B cell (primary cell): ENCODE measurements around the gene PDLIM4. TPM values are rescaled to one million over a fixed set of nuclear protein-coding genes. Genes with fewer than 3 reads are reported as not detected.
A peak's percentile ranks its signal among the peaks of the same experiment; 100 is the strongest.

Experiments
- ATAC-seq: fragments of 200-7000 bp; cut with Tn5 transposase; one replicate; pipeline ENCODE4 v1.10.0; 2021; ENCODE audit warnings: low read depth, mild to moderate bottlenecking, moderate number of reproducible peaks, moderate library complexity
- CTCF ChIA-PET: fragments of 350-600 bp; sonication (Branson Sonifier 250); formaldehyde crosslinking; loops from one replicate; lab custom pipeline; 2021; ENCODE audit warnings: antibody characterized with exemption, inconsistent platforms; lab: Charles Lee
- POLR2A ChIA-PET: fragments of 350-600 bp; sonication (Branson Sonifier 250); formaldehyde crosslinking; loops from one replicate; lab custom pipeline; 2021; ENCODE audit warnings: antibody characterized with exemption; lab: Charles Lee
- DNase-seq: peaks from one replicate; pipeline ENCODE4 v3.0.0; 2013
- H2AFZ ChIP-seq: 2 replicates; pipeline ENCODE4 v1.6.1; 2012; ENCODE audit warnings: mild to moderate bottlenecking, low read depth, low read length; ENCODE audit not compliant: insufficient read depth, poor library complexity, severe bottlenecking
- H3K27ac ChIP-seq, 2 donors: 1 replicate in 1 of 2; 2 replicates in 1 of 2; pipeline ENCODE4 v1.5.1; 2012 to 2013; ENCODE audit warnings: low read length in 2 of 2, mild to moderate bottlenecking in 2 of 2, moderate library complexity in 1 of 2
- H3K27me3 ChIP-seq, 4 experiments: fragments of 200-600 bp in 1 of 4; sonication (generic) in 1 of 4; replicated peaks in 1 of 4; 1 replicate in 2 of 4; 2 replicates in 2 of 4; pipeline versions ENCODE4 v1.6.1 to v1.7.0; 2013 to 2016; ENCODE audit warnings: low read length in 3 of 4, mild to moderate bottlenecking in 2 of 4, mixed read lengths in 1 of 4, moderate library complexity in 1 of 4; ENCODE audit not compliant: insufficient read depth in 4 of 4, control insufficient read depth in 3 of 4; ENCODE audit errors: control extremely low read depth in 1 of 4
- H3K36me3 ChIP-seq, 2 experiments: replicated peaks in 1 of 2; 1 replicate in 1 of 2; 2 replicates in 1 of 2; pipeline versions ENCODE4 v1.6.1 to v1.7.1; 2013; ENCODE audit warnings: low read length in 1 of 2; ENCODE audit not compliant: insufficient read depth in 2 of 2, control insufficient read depth in 1 of 2; ENCODE audit errors: control extremely low read depth in 1 of 2, extremely low read depth in 1 of 2
- H3K4me1 ChIP-seq, 2 donors: fragments of 200-600 bp in 1 of 2; sonication (generic) in 1 of 2; 1 replicate in 1 of 2; 2 replicates in 1 of 2; pipeline versions ENCODE4 v1.5.1 to v1.6.1; 2013 to 2017; ENCODE audit warnings: low read length in 2 of 2; ENCODE audit not compliant: control insufficient read depth in 2 of 2, insufficient read depth in 2 of 2
- H3K4me2 ChIP-seq: replicated peaks from 2 replicates; pipeline ENCODE3; 2012; ENCODE audit warnings: mild to moderate bottlenecking, low read depth, low read length; ENCODE audit not compliant: poor library complexity, severe bottlenecking
- H3K4me3 ChIP-seq, 5 experiments: fragments of 200-600 bp in 1 of 5; sonication (generic) in 1 of 5; 1 replicate in 3 of 5; 2 replicates in 2 of 5; pipeline versions ENCODE4 v1.5.1 to v1.7.0; 2011 to 2016; ENCODE audit warnings: low read length in 4 of 5, mild to moderate bottlenecking in 4 of 5, low read depth in 2 of 5, control low read depth in 1 of 5, moderate library complexity in 1 of 5; ENCODE audit not compliant: insufficient read depth in 1 of 5; ENCODE audit errors: control extremely low read depth in 1 of 5, extremely low read depth in 1 of 5
- H3K79me2 ChIP-seq: fragments of 200-600 bp; sonication (generic); one replicate; pipeline ENCODE4 v1.6.0; 2016; ENCODE audit warnings: low read length; ENCODE audit not compliant: control insufficient read depth, insufficient read depth
- H3K9ac ChIP-seq: fragments of 200-600 bp; sonication (generic); 2 replicates; pipeline ENCODE4 v1.6.1; 2017; ENCODE audit warnings: mild to moderate bottlenecking, low read length, moderate library complexity
- H3K9me3 ChIP-seq, 3 donors: one replicate each; pipeline versions ENCODE4 v1.6.1 to v1.7.1; 2013; ENCODE audit warnings: low read length in 2 of 3; ENCODE audit not compliant: control insufficient read depth in 2 of 3, insufficient read depth in 1 of 3; ENCODE audit errors: control extremely low read depth in 1 of 3
- H4K20me1 ChIP-seq: 2 replicates; pipeline ENCODE4 v1.6.0; 2012; ENCODE audit warnings: mild to moderate bottlenecking, low read length; ENCODE audit not compliant: insufficient read depth, control insufficient read depth, poor library complexity, severe bottlenecking
- H3K27ac Mint-ChIP-seq: one replicate; pipeline ENCODE4 v1.8.0; 2021; ENCODE audit warnings: mixed read lengths
- H3K27me3 Mint-ChIP-seq: one replicate; pipeline ENCODE4 v1.8.0; 2021; ENCODE audit warnings: mixed read lengths
- H3K4me1 Mint-ChIP-seq: one replicate; pipeline ENCODE4 v1.8.0; 2021; ENCODE audit warnings: mixed read lengths
- H3K4me3 Mint-ChIP-seq: one replicate; pipeline ENCODE4 v1.8.0; 2021; ENCODE audit warnings: mixed read lengths
- H3K9me3 Mint-ChIP-seq: one replicate; pipeline ENCODE4 v1.8.0; 2022; ENCODE audit warnings: mixed read lengths; ENCODE audit not compliant: insufficient read depth
- EZH2 ChIP-seq: IDR thresholded peaks from 2 replicates; pipeline ENCODE4 v1.6.1; 2012; ENCODE audit warnings: borderline replicate concordance, low read depth, mild to moderate bottlenecking, moderate library complexity, low read length; ENCODE audit not compliant: insufficient read depth, poor library complexity, severe bottlenecking
- WGBS: methylation state at CpG from one replicate; pipeline ENCODE4 v1.1.5; 2013; ENCODE audit warnings: missing lambda C conversion rate; ENCODE audit not compliant: insufficient coverage; 5-methylcytosine and 5-hydroxymethylcytosine counted together
- intact Hi-C: fragments of 100-400 bp; cut with micrococcal nuclease; formaldehyde crosslinking; loops from one replicate; pipeline ENCODE4 v1.10.0; 2022
- polyA plus RNA-seq: library from polyadenylated mRNA; depleted of rRNA; stranded (reverse); fragments of >200 nt; gene quantifications from 2 replicates; pipeline ENCODE4 v1.2.3, GENCODE V29; 2012
- total RNA-seq, 2 donors: library from RNA; stranded (reverse); fragments of 120-200 nt in 1 of 2; gene quantifications; 1 replicate in 1 of 2; 2 replicates in 1 of 2; pipeline versions ENCODE4 v1.2.3 to v1.2.4, GENCODE V29; 2013 to 2022
- TF ChIP-seq, protein P1 (sequence below): fragments of 200-600 bp; IDR thresholded peaks from one replicate; pipeline ENCODE4 v1.8.0; 2022; ENCODE audit warnings: antibody characterized with exemption, mild to moderate bottlenecking

Gene PDLIM4
- total and polyA plus RNA-seq, 2 donors (not counting 1 experiment from before 2014, with no cell fraction given), result not detected

DNA sequence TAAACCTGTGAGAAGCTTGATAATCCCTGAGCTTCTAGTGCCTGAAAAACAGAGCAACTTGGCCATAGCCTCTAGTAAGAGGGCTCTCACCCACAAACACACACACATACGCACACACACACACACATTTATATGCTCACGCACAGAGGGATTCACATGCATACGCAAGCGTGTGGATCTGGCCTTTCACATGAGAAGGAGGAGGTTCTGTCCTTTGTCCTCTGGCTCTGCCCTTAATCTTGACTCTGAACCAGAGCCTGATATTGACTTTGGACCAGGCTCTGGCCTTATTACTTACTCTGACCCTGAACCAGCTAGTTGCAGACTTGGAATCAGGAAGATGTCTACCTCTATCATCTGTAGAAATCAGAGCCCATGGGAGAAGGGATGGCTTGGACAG lies 19.8 kb upstream of the PDLIM4 start:
- H3K27ac Mint-ChIP-seq, result no peak overlapping the region
- H3K79me2 ChIP-seq, result no peaks in the 10 kb centered on the region
- H3K4me2 ChIP-seq, result no peak overlapping the region
- H3K27me3 Mint-ChIP-seq, result peaks cover under 1% of the 10 kb centered on the region
- no peaks in the 10 kb centered on the region for H3K36me3 ChIP-seq
- H3K4me3 ChIP-seq, result no peak overlapping the region
- ChIA-PET CTCF (interaction anchor here (0.5 to 3.8 kb wide), 30 partner anchors 9 to 646 kb away, joined by 3 to 21 read pairs (median 4); partner anchors contain the start of genes P4HA2 and SOWAHA), POLR2A (no interaction called here)
- H3K9me3 Mint-ChIP-seq, result no peaks in the 10 kb centered on the region
- WGBS, result no CpG with 5 or more reads among the region's 4 CpGs
- H3K9me3 ChIP-seq, result no peaks in the 10 kb centered on the region
- ATAC-seq (no peak), DNase-seq (no peak)
- intact Hi-C loops, result loop anchor here (1.0 to 5.0 kb wide), 2 partner anchors 170 to 264 kb away; no protein-coding TSS in a partner anchor
- TF ChIP-seq, protein P1, sequence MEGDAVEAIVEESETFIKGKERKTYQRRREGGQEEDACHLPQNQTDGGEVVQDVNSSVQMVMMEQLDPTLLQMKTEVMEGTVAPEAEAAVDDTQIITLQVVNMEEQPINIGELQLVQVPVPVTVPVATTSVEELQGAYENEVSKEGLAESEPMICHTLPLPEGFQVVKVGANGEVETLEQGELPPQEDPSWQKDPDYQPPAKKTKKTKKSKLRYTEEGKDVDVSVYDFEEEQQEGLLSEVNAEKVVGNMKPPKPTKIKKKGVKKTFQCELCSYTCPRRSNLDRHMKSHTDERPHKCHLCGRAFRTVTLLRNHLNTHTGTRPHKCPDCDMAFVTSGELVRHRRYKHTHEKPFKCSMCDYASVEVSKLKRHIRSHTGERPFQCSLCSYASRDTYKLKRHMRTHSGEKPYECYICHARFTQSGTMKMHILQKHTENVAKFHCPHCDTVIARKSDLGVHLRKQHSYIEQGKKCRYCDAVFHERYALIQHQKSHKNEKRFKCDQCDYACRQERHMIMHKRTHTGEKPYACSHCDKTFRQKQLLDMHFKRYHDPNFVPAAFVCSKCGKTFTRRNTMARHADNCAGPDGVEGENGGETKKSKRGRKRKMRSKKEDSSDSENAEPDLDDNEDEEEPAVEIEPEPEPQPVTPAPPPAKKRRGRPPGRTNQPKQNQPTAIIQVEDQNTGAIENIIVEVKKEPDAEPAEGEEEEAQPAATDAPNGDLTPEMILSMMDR, result no peak
- no peak for TF ChIP-seq EZH2
- no peak overlapping the region for H3K9ac ChIP-seq
- H3K4me3 Mint-ChIP-seq, result no peak overlapping the region
- no peaks in the 10 kb centered on the region for H4K20me1 ChIP-seq
- no peak overlapping the region for H3K27ac ChIP-seq
- no peaks in the 10 kb centered on the region for H3K4me1 Mint-ChIP-seq
- H2AFZ ChIP-seq, result no peak overlapping the region
- no peaks in the 10 kb centered on the region for H3K27me3 ChIP-seq
- H3K4me1 ChIP-seq, result no peaks in the 10 kb centered on the region

DNA sequence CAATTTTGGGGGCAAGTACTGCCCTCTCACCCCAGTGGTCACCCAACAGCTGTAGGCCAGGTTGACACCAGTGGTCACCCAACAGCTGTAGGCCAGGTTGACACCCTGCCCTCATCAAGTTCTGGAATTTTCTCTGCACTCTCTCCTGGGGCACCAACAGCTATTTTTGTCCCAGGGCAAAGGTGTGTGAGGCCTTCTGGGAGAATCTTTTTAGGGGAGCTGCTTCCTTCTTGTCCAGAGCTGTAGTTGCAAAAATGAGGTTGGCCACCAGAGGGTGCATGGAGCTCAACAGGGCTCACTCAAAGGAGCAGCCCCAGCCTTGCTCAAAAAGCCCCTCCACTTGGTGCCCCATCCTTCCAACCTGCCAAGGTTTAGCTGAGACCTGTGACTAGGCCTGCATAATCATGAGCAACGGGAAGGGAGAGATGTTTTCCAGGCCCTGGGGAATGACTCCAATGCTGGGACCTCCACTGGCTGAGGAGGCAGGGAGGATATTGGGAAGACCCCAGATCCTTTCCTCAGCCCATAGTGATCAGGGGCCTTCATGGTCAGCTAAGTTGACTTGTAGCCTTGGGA lies 19.2 kb upstream of the PDLIM4 start:
- Mint-ChIP-seq H3K27ac (no peak overlapping the region), H3K4me1 (no peaks in the 10 kb centered on the region), H3K9me3 (no peaks in the 10 kb centered on the region), H3K27me3 (peaks cover 4% of the 10 kb centered on the region), H3K4me3 (no peak overlapping the region)
- Histone ChIP-seq H3K36me3 (no peaks in the 10 kb centered on the region), H3K27me3 (no peaks in the 10 kb centered on the region), H3K4me3 (no peak overlapping the region), H3K27ac (no peak overlapping the region), H3K79me2 (no peaks in the 10 kb centered on the region), H3K4me1 (no peaks in the 10 kb centered on the region), H3K9ac (no peak overlapping the region), H4K20me1 (no peaks in the 10 kb centered on the region), H3K9me3 (peaks cover 0 to 2% (median 0%) of the 10 kb centered on the region in 3 donors), H2AFZ (no peak overlapping the region), H3K4me2 (no peak overlapping the region)
- CTCF ChIA-PET, result interaction anchor here (0.5 to 3.8 kb wide), 34 partner anchors 10 to 645 kb away, joined by 3 to 21 read pairs (median 4); partner anchors contain the start of genes P4HA2 and SOWAHA
- DNase-seq (peak; percentile 78), ATAC-seq (peak; percentile 80)
- 17% methylated on average over 1 of the region's 1 CpG for WGBS
- TF ChIP-seq, protein P1, result peak; percentile 89
- TF ChIP-seq EZH2, result no peak
- intact Hi-C loops, result loop anchor here (1.0 to 5.0 kb wide), 2 partner anchors 171 to 263 kb away; no protein-coding TSS in a partner anchor
- POLR2A ChIA-PET, result no interaction called here
